HCT116 (cell line): ENCODE results near the gene KRTAP4-6. TPM values are rescaled to one million over a fixed set of nuclear protein-coding genes. Genes with fewer than 3 reads are reported as not detected.

Experiments
- ATAC-seq: fragments of 200-7000 bp; cut with Tn5 transposase; 2 replicates; pipeline ENCODE4 v1.9.1; 2020; ENCODE audit warnings: mild to moderate bottlenecking, moderate library complexity
- BruUV-seq: library from RNA; stranded (reverse); fragments of 400-500 nt; replicated peaks from 2 replicates; lab custom pipeline; 2021; lab: Mats Ljungman, UMichigan
- CTCF ChIA-PET: fragments of 300-600 bp; sonication (Branson Sonifier 250); formaldehyde crosslinking; loops from one replicate; lab custom pipeline; 2021; ENCODE audit warnings: antibody characterized with exemption; lab: Charles Lee
- POLR2A ChIA-PET: fragments of 300-600, 350-600 bp; sonication (Branson Sonifier 250); formaldehyde crosslinking; loops from one replicate; lab custom pipeline; 2021; ENCODE audit warnings: antibody characterized with exemption; lab: Charles Lee
- RAD21 ChIA-PET, 2 experiments: fragments of 300-600 bp; sonication (Branson Sonifier 250); formaldehyde crosslinking; loops; one replicate each; lab custom pipeline; 2023; ENCODE audit warnings: low total read pairs in 2 of 2; ENCODE audit not compliant: uncharacterized antibody in 2 of 2, unreplicated experiment in 2 of 2, low non-redundant PET in 1 of 2; lab: Charles Lee
- DNase-seq: peaks from one replicate; pipeline ENCODE4 v3.0.0-alpha.2; 2010; ENCODE audit warnings: low read depth, low spot score
- H2AFZ ChIP-seq: fragments of 200-600 bp; shearing (Covaris generic), sonication (generic); 2 replicates; pipeline ENCODE4 v1.6.1; 2017; ENCODE audit warnings: low read depth, mixed run types, mixed read lengths, antibody characterized with exemption, low read length; ENCODE audit not compliant: poor library complexity, severe bottlenecking
- H3K27ac ChIP-seq: 2 replicates; pipeline ENCODE4 v1.5.1; 2012; ENCODE audit warnings: low read depth, low read length
- H3K27me3 ChIP-seq: fragments of 200-600 bp; sonication (generic); 2 replicates; pipeline ENCODE4 v1.6.1; 2016; ENCODE audit warnings: mixed run types, low read length, mixed read lengths; ENCODE audit not compliant: insufficient read depth
- H3K36me3 ChIP-seq, 2 experiments: fragments of 200-500 bp in 1 of 2; fragments of 200-600 bp in 1 of 2; sonication (Bioruptor generic) in 1 of 2; sonication (generic) in 1 of 2; 2 replicates each; pipeline versions ENCODE4 v1.5.1 to v1.6.1; 2014 to 2016; ENCODE audit warnings: low read length in 2 of 2, inconsistent platforms in 1 of 2, mixed read lengths in 1 of 2, mixed run types in 1 of 2; ENCODE audit not compliant: insufficient read depth in 2 of 2, control insufficient read depth in 1 of 2
- H3K4me1 ChIP-seq, 2 experiments: fragments of 200-600 bp in 1 of 2; sonication (generic) in 1 of 2; 2 replicates each; pipeline versions ENCODE4 v1.5.1 to v1.6.1; 2012 to 2017; ENCODE audit warnings: low read length in 2 of 2, inconsistent platforms in 1 of 2, mild to moderate bottlenecking in 1 of 2, mixed read lengths in 1 of 2, mixed run types in 1 of 2, moderate library complexity in 1 of 2; ENCODE audit not compliant: insufficient read depth in 2 of 2, control insufficient read depth in 1 of 2
- H3K4me2 ChIP-seq: fragments of 200-600 bp; sonication (generic); 2 replicates; pipeline ENCODE4 v1.6.1; 2017; ENCODE audit warnings: mixed run types, low read length, mixed read lengths
- H3K4me3 ChIP-seq, 2 experiments: fragments of 200-600 bp in 1 of 2; sonication (generic) in 1 of 2; replicated peaks in 1 of 2; 2 replicates each; pipeline ENCODE4 v1.5.1; 2011 to 2016; ENCODE audit warnings: low read length in 2 of 2, control low read depth in 1 of 2, low read depth in 1 of 2, mild to moderate bottlenecking in 1 of 2, mixed read lengths in 1 of 2, mixed run types in 1 of 2
- H3K79me2 ChIP-seq: fragments of 200-600 bp; sonication (generic); 2 replicates; pipeline ENCODE4 v1.6.1; 2017; ENCODE audit warnings: mild to moderate bottlenecking, mixed run types, low read length, moderate library complexity, mixed read lengths; ENCODE audit not compliant: insufficient read depth
- H3K9ac ChIP-seq: fragments of 200-600 bp; sonication (generic); 2 replicates; pipeline ENCODE4 v1.6.1; 2016; ENCODE audit warnings: low read length, mixed read lengths
- H3K9me2 ChIP-seq: fragments of 200-600 bp; sonication (generic), shearing (Covaris generic); 2 replicates; pipeline ENCODE4 v1.6.1; 2017; ENCODE audit warnings: mixed run types, mild to moderate bottlenecking, moderate library complexity; ENCODE audit not compliant: insufficient read depth
- H3K9me3 ChIP-seq, 2 experiments: fragments of 200-500 bp in 1 of 2; fragments of 200-600 bp in 1 of 2; sonication (Bioruptor generic) in 1 of 2; sonication (generic) in 1 of 2; 2 replicates each; pipeline ENCODE4 v1.6.1; 2014 to 2017; ENCODE audit warnings: low read length in 2 of 2, mixed read lengths in 2 of 2, inconsistent platforms in 1 of 2, low read depth in 1 of 2, mild to moderate bottlenecking in 1 of 2, mixed run types in 1 of 2, moderate library complexity in 1 of 2; ENCODE audit not compliant: control insufficient read depth in 1 of 2, insufficient read depth in 1 of 2
- H4K20me1 ChIP-seq: fragments of 200-600 bp; sonication (generic), shearing (Covaris generic); 2 replicates; pipeline ENCODE4 v1.6.1; 2017; ENCODE audit warnings: mixed run types, mild to moderate bottlenecking, moderate library complexity; ENCODE audit not compliant: insufficient read depth
- CBX3 ChIP-seq: IDR thresholded peaks from 2 replicates; pipeline ENCODE4 v1.6.1; 2012; ENCODE audit warnings: low read depth
- EGR1 ChIP-seq: IDR thresholded peaks from 2 replicates; pipeline ENCODE4 v1.6.1; 2012; ENCODE audit warnings: low read depth
- EZH2 ChIP-seq: fragments of 200-600 bp; sonication (generic); IDR thresholded peaks from 2 replicates; pipeline ENCODE4 v1.6.1; 2017; ENCODE audit warnings: antibody characterized with exemption, mixed run types
- EZH2phosphoT487 ChIP-seq: fragments of 200-600 bp; IDR thresholded peaks from 2 replicates; pipeline ENCODE4 v1.6.1; 2018; ENCODE audit warnings: antibody characterized with exemption, borderline replicate concordance
- FOSL1 ChIP-seq: IDR thresholded peaks from 2 replicates; pipeline ENCODE4 v1.6.1; 2012; ENCODE audit warnings: low read depth
- POLR2A ChIP-seq: IDR thresholded peaks from 2 replicates; pipeline ENCODE4 v1.7.0; 2011; ENCODE audit warnings: borderline replicate concordance; ENCODE audit not compliant: insufficient read depth, insufficient read length; ENCODE audit errors: extremely low read depth
- RAD21 ChIP-seq: IDR thresholded peaks from 2 replicates; pipeline ENCODE4 v1.6.1; 2012; ENCODE audit warnings: low read depth, mild to moderate bottlenecking
- SIN3A ChIP-seq: IDR thresholded peaks from 2 replicates; pipeline ENCODE4 v1.6.1; 2012; ENCODE audit warnings: low read depth
- SRF ChIP-seq: IDR thresholded peaks from 2 replicates; pipeline ENCODE4 v1.6.1; 2012; ENCODE audit warnings: low read depth
- ZFX ChIP-seq: fragments of 450-650 bp; IDR thresholded peaks from 2 replicates; pipeline ENCODE4 v1.6.1; 2017
- ZNF274 ChIP-seq: fragments of 200-500 bp; sonication (Bioruptor generic); IDR thresholded peaks from 2 replicates; pipeline ENCODE4 v1.6.1; 2014; ENCODE audit warnings: mild to moderate bottlenecking, low read depth, low read length, inconsistent platforms
- intact Hi-C: fragments of 100-400 bp; cut with micrococcal nuclease; formaldehyde crosslinking; loops from 2 replicates; pipeline ENCODE4 v1.10.0; 2022
- total RNA-seq: library from RNA; stranded (reverse); gene quantifications from one replicate; pipeline ENCODE4 v1.2.1, GENCODE V29; 2021; ENCODE audit not compliant: unreplicated experiment
- TF ChIP-seq, protein P1 (sequence below): IDR thresholded peaks from 2 replicates; pipeline ENCODE4 v1.6.1; 2012; ENCODE audit warnings: low read depth
- TF ChIP-seq, protein P2 (sequence below): IDR thresholded peaks from 2 replicates; pipeline ENCODE4 v1.6.1; 2011; ENCODE audit warnings: mild to moderate bottlenecking, low read length, moderate library complexity; ENCODE audit not compliant: insufficient replicate concordance; ENCODE audit errors: extremely low read depth
- TF ChIP-seq, protein P3 (sequence below): IDR thresholded peaks from 2 replicates; pipeline ENCODE4 v1.6.1; 2012

The KRTAP4-6 gene
- total RNA-seq, 1 experiment from 2014 or later, result not detected

DNA sequence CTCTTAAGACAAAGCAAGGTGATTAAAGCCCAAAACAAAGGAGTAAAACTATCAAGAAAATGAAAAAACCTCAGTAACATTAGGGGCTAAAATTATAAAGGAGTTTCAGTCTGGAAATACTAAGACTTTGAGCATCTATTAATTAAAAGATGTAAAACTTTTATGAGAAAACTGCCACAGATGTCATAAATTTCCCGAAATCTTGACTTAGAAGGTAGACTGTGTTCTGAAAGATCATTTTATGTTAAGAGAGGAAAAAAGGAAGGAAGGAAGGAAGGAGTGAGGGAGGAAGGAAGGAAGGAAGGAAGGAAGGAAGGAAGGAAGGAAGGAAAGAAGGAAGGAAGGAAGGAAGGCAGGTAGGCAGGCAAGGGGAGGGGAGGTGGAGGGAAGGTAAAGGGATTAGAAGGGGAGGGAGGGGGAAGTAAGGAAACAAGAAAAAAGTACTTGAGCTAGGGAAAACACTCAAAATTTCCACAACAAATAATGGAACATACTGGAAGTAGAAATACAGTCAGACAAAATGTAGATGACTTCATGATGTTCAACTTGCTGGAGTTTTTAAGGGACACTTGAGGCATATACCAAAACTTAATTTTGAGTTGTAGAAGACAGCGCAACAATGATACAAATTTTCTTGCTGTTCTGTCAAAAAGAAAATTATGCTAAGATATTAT lies 7.3 kb upstream of the KRTAP4-6 start:
- Histone ChIP-seq H3K79me2 (no peaks in the 10 kb centered on the region), H3K36me3 (0 out of 4 replicates have a peak, but pooled peaks cover 0 to 5% of the 10 kb centered on the region in 2 experiments), H2AFZ (peak overlapping the region; percentile 1), H3K9me3 (peaks cover 0 to 19% of the 10 kb centered on the region in 2 experiments; a peak in 2 of 4 replicates), H3K4me1 (no peaks in the 10 kb centered on the region), H3K27me3 (no peaks in the 10 kb centered on the region), H3K27ac (no peak overlapping the region), H3K4me2 (no peak overlapping the region), H3K9me2 (no peaks in the 10 kb centered on the region), H4K20me1 (no peaks in the 10 kb centered on the region)
- ATAC-seq, result no peak
- intact Hi-C loops, result no loop called here
- no peak for DNase-seq
- RAD21 ChIA-PET, result no interaction called here
- POLR2A ChIA-PET, result no interaction called here
- CTCF ChIA-PET, result no interaction called here
- no TSS peak for BruUV-seq
- no peak for TF ChIP-seq FOSL1
- TF ChIP-seq, all 23 proteins: peak for 0
- Histone ChIP-seq H3K9ac (no peak overlapping the region), H3K4me3 (no peak overlapping the region)

DNA sequence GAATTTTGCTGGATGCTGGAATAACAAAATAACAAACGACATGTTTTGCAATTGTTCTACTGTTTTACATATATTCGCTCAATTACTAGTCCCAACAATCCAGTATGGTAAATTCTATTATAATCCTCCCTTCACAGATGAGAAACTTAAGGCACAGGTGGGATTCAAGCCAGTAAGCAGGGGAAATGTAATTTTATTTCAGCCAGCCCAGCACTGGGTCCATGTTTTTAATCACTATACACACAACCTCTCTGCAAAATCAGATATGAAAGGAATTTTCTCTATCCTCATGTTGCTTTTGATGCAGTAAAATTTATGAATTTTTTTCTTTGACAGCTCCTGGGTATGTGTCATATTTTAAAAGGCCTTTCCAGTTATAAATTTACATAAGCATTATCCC lies 4.9 kb upstream of the KRTAP4-6 start:
- no peak for DNase-seq
- RAD21 ChIA-PET, result no interaction called here
- no TSS peak for BruUV-seq
- Histone ChIP-seq H4K20me1 (no peaks in the 10 kb centered on the region), H3K4me1 (no peaks in the 10 kb centered on the region; a peak in 1 of 4 replicates), H3K36me3 (0 out of 4 replicates have a peak, but pooled peaks cover 0 to 5% of the 10 kb centered on the region in 2 experiments), H3K27me3 (no peaks in the 10 kb centered on the region), H3K79me2 (no peaks in the 10 kb centered on the region), H3K27ac (no peak overlapping the region), H3K9me2 (no peaks in the 10 kb centered on the region), H3K4me2 (no peak overlapping the region), H3K4me3 (no peak overlapping the region), H2AFZ (no peak overlapping the region), H3K9me3 (peaks cover 0 to 30% of the 10 kb centered on the region in 2 experiments; a peak in 2 of 4 replicates), H3K9ac (no peak overlapping the region)
- intact Hi-C loops, result no loop called here
- ATAC-seq, result no peak
- CTCF ChIA-PET, result no interaction called here
- POLR2A ChIA-PET, result no interaction called here
- TF ChIP-seq EGR1 (no peak), POLR2A (no peak), EZH2 (no peak), SRF (no peak), ZFX (no peak), RAD21 (no peak), FOSL1 (no peak), CBX3 (no peak), SIN3A (no peak), ZNF274 (no peak), EZH2phosphoT487 (no peak)
- TF ChIP-seq, protein P1, sequence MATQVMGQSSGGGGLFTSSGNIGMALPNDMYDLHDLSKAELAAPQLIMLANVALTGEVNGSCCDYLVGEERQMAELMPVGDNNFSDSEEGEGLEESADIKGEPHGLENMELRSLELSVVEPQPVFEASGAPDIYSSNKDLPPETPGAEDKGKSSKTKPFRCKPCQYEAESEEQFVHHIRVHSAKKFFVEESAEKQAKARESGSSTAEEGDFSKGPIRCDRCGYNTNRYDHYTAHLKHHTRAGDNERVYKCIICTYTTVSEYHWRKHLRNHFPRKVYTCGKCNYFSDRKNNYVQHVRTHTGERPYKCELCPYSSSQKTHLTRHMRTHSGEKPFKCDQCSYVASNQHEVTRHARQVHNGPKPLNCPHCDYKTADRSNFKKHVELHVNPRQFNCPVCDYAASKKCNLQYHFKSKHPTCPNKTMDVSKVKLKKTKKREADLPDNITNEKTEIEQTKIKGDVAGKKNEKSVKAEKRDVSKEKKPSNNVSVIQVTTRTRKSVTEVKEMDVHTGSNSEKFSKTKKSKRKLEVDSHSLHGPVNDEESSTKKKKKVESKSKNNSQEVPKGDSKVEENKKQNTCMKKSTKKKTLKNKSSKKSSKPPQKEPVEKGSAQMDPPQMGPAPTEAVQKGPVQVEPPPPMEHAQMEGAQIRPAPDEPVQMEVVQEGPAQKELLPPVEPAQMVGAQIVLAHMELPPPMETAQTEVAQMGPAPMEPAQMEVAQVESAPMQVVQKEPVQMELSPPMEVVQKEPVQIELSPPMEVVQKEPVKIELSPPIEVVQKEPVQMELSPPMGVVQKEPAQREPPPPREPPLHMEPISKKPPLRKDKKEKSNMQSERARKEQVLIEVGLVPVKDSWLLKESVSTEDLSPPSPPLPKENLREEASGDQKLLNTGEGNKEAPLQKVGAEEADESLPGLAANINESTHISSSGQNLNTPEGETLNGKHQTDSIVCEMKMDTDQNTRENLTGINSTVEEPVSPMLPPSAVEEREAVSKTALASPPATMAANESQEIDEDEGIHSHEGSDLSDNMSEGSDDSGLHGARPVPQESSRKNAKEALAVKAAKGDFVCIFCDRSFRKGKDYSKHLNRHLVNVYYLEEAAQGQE, result no peak
- TF ChIP-seq, protein P2, sequence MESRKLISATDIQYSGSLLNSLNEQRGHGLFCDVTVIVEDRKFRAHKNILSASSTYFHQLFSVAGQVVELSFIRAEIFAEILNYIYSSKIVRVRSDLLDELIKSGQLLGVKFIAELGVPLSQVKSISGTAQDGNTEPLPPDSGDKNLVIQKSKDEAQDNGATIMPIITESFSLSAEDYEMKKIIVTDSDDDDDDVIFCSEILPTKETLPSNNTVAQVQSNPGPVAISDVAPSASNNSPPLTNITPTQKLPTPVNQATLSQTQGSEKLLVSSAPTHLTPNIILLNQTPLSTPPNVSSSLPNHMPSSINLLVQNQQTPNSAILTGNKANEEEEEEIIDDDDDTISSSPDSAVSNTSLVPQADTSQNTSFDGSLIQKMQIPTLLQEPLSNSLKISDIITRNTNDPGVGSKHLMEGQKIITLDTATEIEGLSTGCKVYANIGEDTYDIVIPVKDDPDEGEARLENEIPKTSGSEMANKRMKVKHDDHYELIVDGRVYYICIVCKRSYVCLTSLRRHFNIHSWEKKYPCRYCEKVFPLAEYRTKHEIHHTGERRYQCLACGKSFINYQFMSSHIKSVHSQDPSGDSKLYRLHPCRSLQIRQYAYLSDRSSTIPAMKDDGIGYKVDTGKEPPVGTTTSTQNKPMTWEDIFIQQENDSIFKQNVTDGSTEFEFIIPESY, result no peak
- TF ChIP-seq, protein P3, sequence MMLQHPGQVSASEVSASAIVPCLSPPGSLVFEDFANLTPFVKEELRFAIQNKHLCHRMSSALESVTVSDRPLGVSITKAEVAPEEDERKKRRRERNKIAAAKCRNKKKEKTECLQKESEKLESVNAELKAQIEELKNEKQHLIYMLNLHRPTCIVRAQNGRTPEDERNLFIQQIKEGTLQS, result no peak
